ACHN (cell line): ENCODE data around the gene SLC2A5.
"Not testable (repeated sequence)": the region's sequence is repeated elsewhere in the genome, so short reads cannot be mapped to it uniquely, and the experiment has no call there.

Source experiments
- DNase-seq: peaks from one replicate; pipeline ENCODE4 v3.0.0-alpha.2; 2015
- in situ Hi-C: cut with HindIII; loops from 2 replicates; pipeline ENCODE4 v1.10.0; 2017; ENCODE audit warnings: low sequenced_read_pairs, low pct_ligation_motif_present, low pct_unique_long_range_greater_than_20kb

The SLC2A5 gene

DNA sequence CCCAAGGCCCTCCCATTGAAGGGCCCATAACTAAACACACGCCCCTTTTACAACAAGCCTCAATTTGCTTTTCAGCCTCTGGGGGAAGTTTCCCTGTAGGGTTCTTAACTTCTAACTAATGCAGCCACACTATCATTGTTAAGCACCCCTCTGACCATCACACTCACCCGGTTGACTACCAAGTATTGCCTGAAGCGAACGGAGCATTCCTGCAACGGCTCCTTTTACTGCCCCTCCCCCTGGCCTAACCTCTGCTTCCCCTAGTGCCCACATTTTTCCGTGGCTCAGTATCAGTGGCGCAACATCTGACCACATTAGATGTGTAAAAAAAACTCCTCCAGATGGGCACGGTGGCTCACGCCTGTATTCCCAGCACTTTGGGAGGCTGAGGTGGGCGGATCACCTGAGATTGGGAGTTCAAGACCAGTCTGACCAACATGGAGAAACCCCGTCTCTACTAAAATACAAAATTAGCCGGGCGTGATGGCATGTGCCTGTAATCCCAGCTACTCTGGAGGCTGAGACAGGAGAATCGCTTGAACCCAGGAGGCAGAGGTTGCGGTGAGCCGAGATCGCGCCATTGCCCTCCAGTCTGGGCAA lies 24.7 kb upstream of the SLC2A5 start:
- in situ Hi-C loops, DNase-seq: not testable (repeated sequence)

- no peak for DNase-seq
- in situ Hi-C loops, result no loop called here
Observed at GRCh38 chr1:9093581-9093980, 24.1 kb upstream of the SLC2A5 start.

GRCh38 chr1:9093091-9093490 lies 23.7 kb upstream of the SLC2A5 start:
- no peak for DNase-seq
- in situ Hi-C loops, result no loop called here

GRCh38 chr1:9088807-9089206 lies 19.4 kb upstream of the SLC2A5 start:
- DNase-seq, result no peak
- in situ Hi-C loops, result no loop called here

DNA sequence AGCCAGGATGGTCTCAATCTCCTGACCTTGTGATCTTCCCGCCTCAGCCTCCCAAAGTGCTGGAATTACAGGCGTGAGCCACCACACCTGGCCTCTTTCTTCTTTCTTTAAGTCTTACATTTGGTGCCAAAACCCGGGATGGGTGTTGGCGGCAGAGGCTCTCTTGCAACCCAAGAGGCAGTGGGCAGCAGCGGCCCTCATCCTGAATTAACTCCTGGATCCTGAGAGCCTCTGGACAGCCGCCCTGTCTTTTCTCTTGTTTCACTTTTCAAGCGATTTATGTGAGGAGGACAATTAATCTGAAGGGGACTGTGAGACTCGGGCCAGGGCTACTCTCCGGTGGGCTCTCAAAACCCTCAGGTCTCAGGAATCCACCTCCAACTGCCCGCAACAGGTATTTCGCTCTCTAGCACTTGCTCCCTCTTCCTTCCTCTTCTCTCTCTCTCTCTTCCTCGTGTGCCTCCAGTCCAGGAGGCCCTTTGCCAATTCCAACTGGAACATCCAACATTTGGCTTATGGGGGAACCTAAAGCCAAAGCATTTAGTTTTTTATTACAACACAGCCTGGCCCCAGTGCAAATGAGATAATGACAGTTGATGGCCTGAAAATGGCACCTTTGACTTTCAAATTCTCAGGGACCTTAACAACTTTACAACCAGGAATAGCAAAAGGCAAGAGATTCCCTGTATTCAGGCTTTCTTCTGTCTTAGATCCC lies 18.1 kb upstream of the SLC2A5 start:
- DNase-seq, result no peak

GRCh38 chr1:9086796-9087195 lies 17.4 kb upstream of the SLC2A5 start:
- no peak for DNase-seq
- in situ Hi-C loops, result no loop called here

More for the DNA sequence above, 18.1 kb upstream of the SLC2A5 start:
- in situ Hi-C loops, result no loop called here

GRCh38 chr1:9086045-9086444 lies 16.6 kb upstream of the SLC2A5 start:
- DNase-seq, result no peak
- in situ Hi-C loops, result no loop called here

DNA sequence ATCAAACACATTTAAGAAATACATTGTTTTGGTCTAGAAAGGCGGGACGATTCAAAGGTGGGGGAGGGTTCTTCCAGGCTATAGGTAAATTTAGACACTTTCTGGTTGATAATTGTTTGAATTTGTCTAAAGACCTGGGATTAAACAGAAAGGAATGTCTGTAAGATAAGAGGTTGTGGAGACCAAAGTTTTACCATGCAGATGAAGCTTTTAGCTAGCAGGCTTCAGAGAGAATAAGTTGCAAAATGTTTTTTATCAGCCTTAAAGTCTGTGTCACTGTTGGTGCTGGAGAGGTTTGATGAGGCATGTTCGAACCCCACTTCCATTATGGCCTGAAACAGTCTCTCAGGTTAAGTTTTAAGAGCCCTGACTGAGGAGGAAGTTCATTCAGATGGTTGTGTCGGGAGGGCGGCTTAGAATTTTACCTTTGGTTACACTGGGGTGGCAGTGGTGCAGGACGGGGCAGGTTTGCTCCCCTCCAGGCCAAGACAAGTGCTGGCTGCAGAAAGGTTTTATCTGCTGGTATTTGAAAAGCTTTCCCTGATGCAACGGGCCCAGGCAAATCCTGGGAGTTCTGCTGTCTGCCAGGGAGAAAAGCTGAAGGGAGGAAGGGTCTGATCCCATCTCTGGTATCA lies 16.0 kb upstream of the SLC2A5 start:
- DNase-seq, result no peak
- in situ Hi-C loops, result no loop called here

DNA sequence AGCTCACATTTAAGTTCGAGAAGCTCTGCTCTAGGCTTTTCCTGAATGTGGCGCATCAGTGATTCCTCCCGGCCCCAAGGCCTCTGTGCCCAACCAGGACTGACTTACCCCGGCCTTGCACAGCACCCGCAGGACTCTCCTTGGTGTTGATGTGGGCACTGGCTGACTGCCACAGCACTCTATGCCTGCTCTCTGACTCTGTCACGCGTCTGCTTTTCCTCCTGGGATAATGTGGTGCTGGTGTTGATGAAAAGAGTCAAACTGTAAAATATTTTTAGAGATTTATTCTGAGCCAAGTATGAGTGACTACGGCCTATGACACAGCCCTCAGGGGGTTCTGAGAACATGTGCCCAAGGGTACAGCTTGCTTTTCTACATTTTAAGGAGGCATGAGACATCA lies 15.5 kb upstream of the SLC2A5 start:
- no peak for DNase-seq
- in situ Hi-C loops, result no loop called here

DNA sequence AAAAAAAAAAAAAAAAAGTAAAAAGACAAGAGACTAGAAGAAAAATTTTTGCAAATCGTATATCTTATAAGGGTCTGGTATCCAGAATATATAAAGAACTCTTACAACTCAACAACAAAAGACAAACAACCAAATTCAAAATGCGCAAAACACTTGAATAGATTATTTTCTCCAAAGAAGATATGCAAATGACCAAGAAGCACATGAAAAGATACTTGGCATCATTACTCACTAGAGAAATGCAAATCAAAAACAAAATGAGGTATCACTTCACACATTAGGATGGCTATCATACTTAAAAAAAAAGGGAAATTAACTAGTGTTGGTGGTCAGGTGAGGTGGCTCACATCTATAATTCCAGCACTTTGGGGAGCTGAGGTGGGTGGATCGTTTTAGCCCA lies 12.0 kb upstream of the SLC2A5 start:
- no peak for DNase-seq
- in situ Hi-C loops, result no loop called here

- in situ Hi-C loops, result no loop called here
- no peak for DNase-seq
Observed at GRCh38 chr1:9080705-9081291, 11.4 kb upstream of the SLC2A5 start.

- no peak for DNase-seq
- in situ Hi-C loops, result no loop called here
Observed at GRCh38 chr1:9079988-9080704, 10.7 kb upstream of the SLC2A5 start.

DNA sequence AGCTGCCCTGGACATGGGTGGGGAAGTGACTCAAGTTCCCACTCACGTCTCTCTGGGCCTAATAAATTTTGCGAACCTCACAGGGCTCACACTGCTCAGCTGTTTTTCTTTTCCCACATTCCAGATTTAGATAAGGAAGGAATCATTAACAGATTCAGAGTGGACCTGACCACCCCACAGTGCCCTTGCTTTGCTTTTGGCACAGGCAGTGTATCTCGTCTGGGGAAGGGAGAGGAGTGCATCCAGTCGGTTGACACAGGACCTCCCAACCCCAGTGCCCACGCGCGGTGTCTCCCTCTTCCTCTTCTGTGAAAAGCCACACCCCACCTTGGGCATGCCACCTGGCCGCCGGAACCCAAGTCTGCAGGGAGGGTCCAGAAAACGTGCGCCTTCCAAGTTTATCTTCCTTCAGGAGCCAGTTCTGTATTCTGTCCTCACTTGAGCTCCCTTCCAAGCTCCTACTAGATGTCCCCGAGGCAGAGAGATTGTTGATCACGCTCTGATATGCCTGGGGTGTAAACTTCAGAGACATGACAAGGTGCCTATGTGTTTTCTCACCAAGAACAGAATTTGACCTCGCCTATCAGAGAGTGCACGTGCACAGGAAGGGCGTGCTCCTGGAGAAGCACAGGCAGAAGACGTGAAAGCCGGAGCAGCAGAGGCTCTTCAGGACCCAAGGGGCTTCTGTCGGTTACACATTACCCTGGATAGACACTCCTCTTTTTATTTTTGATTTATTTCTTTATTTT lies 9.5 kb upstream of the SLC2A5 start:
- in situ Hi-C loops, result no loop called here
- no peak for DNase-seq

GRCh38 chr1:9078015-9078751 lies 8.7 kb upstream of the SLC2A5 start:
- in situ Hi-C loops, result no loop called here
- no peak for DNase-seq

DNA sequence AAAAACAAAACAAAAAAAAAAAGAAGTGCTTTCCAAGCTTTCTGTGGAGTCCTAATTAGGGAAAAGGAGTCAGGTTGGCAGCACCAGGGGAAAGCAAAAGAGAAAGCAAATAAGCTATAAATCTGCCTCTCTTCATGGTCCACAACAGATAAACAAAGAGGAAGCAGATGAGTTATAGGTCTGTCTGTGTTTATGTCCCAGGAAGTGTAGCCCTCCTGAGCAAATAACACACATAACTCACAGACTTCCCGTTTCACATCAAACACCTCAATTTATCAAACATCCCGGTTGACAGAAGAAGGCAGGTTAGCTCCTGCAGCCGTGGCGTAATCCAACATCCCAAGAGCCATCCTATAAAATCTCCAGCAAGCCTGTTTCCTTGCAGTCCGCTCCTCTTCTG lies 5.6 kb upstream of the SLC2A5 start:
- in situ Hi-C loops, result no loop called here
- DNase-seq, result no peak

- no peak for DNase-seq
- in situ Hi-C loops, result no loop called here
Observed at GRCh38 chr1:9073143-9073542, 3.7 kb upstream of the SLC2A5 start.

- in situ Hi-C loops, result no loop called here
- DNase-seq, result no peak
Observed at GRCh38 chr1:9071554-9072235, 2.3 kb upstream of the SLC2A5 start.
